Measurements from ENCODE around the gene TFEB. TPM values are rescaled to one million over a fixed set of nuclear protein-coding genes. Genes with fewer than 3 reads are reported as not detected.

TFEB gene
- total RNA-seq, 2 donors from 2014 or later = 33.3 to 34.6 TPM

GRCh38 chr6:41638935-41639808, 96.2 kb downstream of the TFEB start:
- DNase-seq = no peak
- intact Hi-C loops (cut with DNase I) = no loop called here

GRCh38 chr6:41638002-41638934, 97.1 kb downstream of the TFEB start, which contains the start of gene MDFI:
TSS of gene MDFI (plus strand) at chr6:41638468. CDS start at chr6:41638750, 282 bp downstream.
- DNase-seq (no peak), ATAC-seq (peak; percentile 32 to 36)
- intact Hi-C loops (cut with DNase I) = no loop called here

More at GRCh38 chr6:41638935-41639808, 96.2 kb downstream of the TFEB start:
- peak; percentile 18 to 48 for ATAC-seq

GRCh38 chr6:41637194-41638001, 98.0 kb downstream of the TFEB start:
- intact Hi-C loops (cut with DNase I) = no loop called here

GRCh38 chr6:41636833-41637193, 98.6 kb downstream of the TFEB start:
- ATAC-seq = peak in 1 of 2 donors; percentile 46
- peak; percentile 62 for DNase-seq
- intact Hi-C loops (cut with DNase I) = no loop called here

More at GRCh38 chr6:41637194-41638001, 98.0 kb downstream of the TFEB start:
- DNase-seq (no peak), ATAC-seq (no peak)

GRCh38 chr6:41635365-41635764, 100.0 kb downstream of the TFEB start:
- intact Hi-C loops (cut with DNase I) = no loop called here

GRCh38 chr6:41634657-41635056, 100.8 kb downstream of the TFEB start:
- intact Hi-C loops (cut with DNase I) = no loop called here
- ATAC-seq = no peak
- DNase-seq = no peak

More at GRCh38 chr6:41635365-41635764, 100.0 kb downstream of the TFEB start:
- ATAC-seq (no peak), DNase-seq (no peak)

Other genes with a start within 250 kb of the TFEB start
- gene FOXP4, start 189.2 kb downstream of the TFEB start, total RNA-seq = 10 to 100 TPM; 15.6 to 18.4 TPM
- 1 to 10 TPM; 9.2 TPM for gene MDFI, start 97.1 kb downstream of the TFEB start, total RNA-seq
- gene PGC, start 11.8 kb upstream of the TFEB start, total RNA-seq = not detected
- 1 to 10 TPM; 4.0 to 5.2 TPM for gene FRS3, start 44.3 kb upstream of the TFEB start, total RNA-seq
- 1 to 10 TPM; 2.1 to 3.1 TPM for gene PRICKLE4, start 45.2 kb upstream of the TFEB start, total RNA-seq
- gene TOMM6, start 52.1 kb upstream of the TFEB start, total RNA-seq = 100 to 1,000 TPM; 131 to 138 TPM
- gene USP49, start 159.8 kb upstream of the TFEB start, total RNA-seq = 1 to 10 TPM; 1.6 to 1.7 TPM
- gene MED20, start 185.5 kb upstream of the TFEB start, total RNA-seq = 10 to 100 TPM; 14.8 to 15.7 TPM
- 10 to 100 TPM in 1 of 2 donors, 1 to 10 TPM in 1; 8.7 to 16.5 TPM for gene BYSL, start 185.9 kb upstream of the TFEB start, total RNA-seq
- gene CCND3, start 206.2 kb upstream of the TFEB start, total RNA-seq = 10 to 100 TPM; 60.1 to 62.4 TPM

Data from left cardiac atrium (tissue), 4 donors.